Measurements from ENCODE around the gene RAB8A. TPM values are rescaled to one million over a fixed set of nuclear protein-coding genes. Genes with fewer than 3 reads are reported as not detected.

The RAB8A gene
- total RNA-seq, 4 donors from 2014 or later = 22.3 to 102 (median 67.9) TPM

DNA sequence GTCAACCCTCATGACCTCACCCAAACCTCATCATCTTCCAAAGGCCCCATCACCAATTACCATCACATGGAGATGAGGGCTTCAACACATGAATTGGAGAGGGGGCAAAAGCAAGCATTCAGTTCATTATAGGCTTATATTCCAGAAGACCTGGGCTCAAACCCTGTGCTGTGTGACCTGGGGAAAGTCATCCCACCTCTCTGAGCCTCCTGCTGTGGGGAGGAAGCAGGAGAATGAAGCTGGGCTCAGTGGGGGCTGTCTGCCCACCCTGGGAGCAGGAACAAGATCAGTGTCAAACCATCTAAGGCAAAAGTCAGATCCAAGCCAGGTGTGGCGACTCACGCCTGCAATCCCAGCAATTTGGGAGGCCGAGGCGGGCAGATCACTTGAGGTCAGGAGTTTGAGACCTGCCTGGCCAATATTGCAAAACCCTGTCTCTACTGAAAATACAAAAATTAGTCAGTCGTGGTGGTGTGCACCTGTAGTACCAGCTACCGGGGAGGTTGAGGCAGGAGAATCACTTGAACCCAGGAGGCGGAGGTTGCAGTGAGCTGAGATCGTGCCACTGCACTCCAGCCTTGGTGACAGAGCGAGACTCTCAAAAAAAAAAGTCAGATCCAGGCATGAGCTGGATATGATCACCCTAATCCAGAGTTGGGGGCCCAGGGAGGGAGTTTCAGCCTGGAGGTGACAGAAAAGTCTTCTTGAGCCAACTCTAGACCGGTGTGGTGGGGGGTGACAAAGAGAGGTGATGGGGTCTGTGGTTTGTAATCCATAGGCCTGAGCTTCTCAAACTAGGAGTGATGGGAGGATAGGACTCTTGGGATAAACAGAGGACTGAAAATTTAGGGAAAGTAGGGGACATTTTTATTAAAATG is 37.0 kb upstream of the RAB8A start:
- Histone ChIP-seq H3K4me1 (peaks cover 23 to 69% (median 50%) of the 10 kb centered on the region in 4 donors), H3K36me3 (no peaks in the 10 kb centered on the region), H3K27ac (peak overlapping the region; percentile 99 to 100 (median 100)), H3K4me3 (no peak overlapping the region), H3K9me3 (no peaks in the 10 kb centered on the region), H3K27me3 (no peaks in the 10 kb centered on the region)
- WGBS, 2 donors (ENCODE audit: low coverage in 1 of 2) = 91 to 95% methylated on average over 4 to 10 of the region's 10 CpGs
- intact Hi-C loops (cut with DNase I; ENCODE audit: low total_unique reads) = loop anchor here (5.0 kb wide), 2 partner anchors 213 to 253 kb away; no protein-coding TSS in a partner anchor
- peak; percentile 8 for DNase-seq
- TF ChIP-seq, protein P1, sequence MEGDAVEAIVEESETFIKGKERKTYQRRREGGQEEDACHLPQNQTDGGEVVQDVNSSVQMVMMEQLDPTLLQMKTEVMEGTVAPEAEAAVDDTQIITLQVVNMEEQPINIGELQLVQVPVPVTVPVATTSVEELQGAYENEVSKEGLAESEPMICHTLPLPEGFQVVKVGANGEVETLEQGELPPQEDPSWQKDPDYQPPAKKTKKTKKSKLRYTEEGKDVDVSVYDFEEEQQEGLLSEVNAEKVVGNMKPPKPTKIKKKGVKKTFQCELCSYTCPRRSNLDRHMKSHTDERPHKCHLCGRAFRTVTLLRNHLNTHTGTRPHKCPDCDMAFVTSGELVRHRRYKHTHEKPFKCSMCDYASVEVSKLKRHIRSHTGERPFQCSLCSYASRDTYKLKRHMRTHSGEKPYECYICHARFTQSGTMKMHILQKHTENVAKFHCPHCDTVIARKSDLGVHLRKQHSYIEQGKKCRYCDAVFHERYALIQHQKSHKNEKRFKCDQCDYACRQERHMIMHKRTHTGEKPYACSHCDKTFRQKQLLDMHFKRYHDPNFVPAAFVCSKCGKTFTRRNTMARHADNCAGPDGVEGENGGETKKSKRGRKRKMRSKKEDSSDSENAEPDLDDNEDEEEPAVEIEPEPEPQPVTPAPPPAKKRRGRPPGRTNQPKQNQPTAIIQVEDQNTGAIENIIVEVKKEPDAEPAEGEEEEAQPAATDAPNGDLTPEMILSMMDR (IDR thresholded peaks at IDR 0.05) = no peak
- TF ChIP-seq POLR2A (IDR thresholded peaks at IDR 0.05) (no peak), POLR2AphosphoS5 (IDR thresholded peaks at IDR 0.05) (no peak), EP300 (IDR thresholded peaks at IDR 0.05; ENCODE audit: low read depth) (no peak)
- in situ Hi-C loops (cut with MboI; ENCODE audit: low pct_ligation_motif_present in 1 of 4, low pct_unique_long_range_greater_than_20kb in 1 of 4, low sequenced_read_pairs in 3 of 4) = no loop called here

DNA sequence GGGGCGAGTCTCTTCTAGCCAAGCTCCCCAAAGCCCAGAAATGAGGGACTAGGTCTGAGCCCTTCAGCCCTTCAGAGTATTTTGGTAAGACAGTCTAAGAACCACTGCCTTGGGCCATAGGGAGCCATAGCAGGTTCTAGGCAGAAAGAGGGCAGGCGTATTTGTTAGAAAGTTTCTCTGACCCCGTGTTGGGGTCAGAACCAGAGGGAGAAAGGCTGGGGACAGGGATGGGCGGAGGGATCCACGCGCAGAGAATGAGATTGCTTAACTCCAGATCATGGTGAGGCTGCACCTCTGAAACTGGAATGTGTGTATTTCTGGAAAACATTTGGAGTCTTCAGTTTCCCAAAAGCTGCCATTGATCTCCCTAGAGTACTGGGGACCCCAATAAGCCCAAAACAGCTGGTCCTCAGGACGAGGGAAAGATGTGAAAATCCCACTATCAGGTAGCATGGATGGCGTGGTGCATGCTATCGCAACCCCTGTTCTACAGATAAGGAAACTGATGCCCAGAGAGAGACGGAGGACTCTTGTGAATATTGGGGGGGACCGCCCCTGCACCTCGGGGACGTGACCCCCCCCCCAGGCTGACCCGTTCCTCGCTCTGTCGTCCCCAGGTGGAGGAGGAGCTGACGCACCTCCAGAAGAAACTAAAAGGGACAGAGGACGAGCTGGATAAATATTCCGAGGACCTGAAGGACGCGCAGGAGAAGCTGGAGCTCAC is 36.1 kb upstream of the RAB8A start:
- no peaks in the 10 kb centered on the region for H3K27me3 ChIP-seq
- no peaks in the 10 kb centered on the region for H3K36me3 ChIP-seq
- peak overlapping the region; percentile 99 to 100 (median 100) for H3K27ac ChIP-seq
- TF ChIP-seq POLR2AphosphoS5 (IDR thresholded peaks at IDR 0.05) (peak in 1 of 3 donors; percentile 39), POLR2A (IDR thresholded peaks at IDR 0.05) (no peak), EP300 (IDR thresholded peaks at IDR 0.05; ENCODE audit: low read depth) (no peak)
- TF ChIP-seq, protein P1 (IDR thresholded peaks at IDR 0.05) = no peak
- no peaks in the 10 kb centered on the region for H3K9me3 ChIP-seq
- H3K4me3 ChIP-seq = peak overlapping the region; percentile 37 to 100 (median 84)
- intact Hi-C loops (cut with DNase I; ENCODE audit: low total_unique reads) = loop anchor here (5.0 kb wide), 1 partner anchor 212 kb away; no protein-coding TSS in a partner anchor
- H3K4me1 ChIP-seq = peaks cover 25 to 70% (median 51%) of the 10 kb centered on the region in 4 donors
- 30 to 76% methylated on average over 5 to 21 of the region's 21 CpGs for WGBS, 2 donors (ENCODE audit: low coverage in 1 of 2)
- DNase-seq = peak; percentile 33
- in situ Hi-C loops (cut with MboI; ENCODE audit: low pct_ligation_motif_present in 1 of 4, low pct_unique_long_range_greater_than_20kb in 1 of 4, low sequenced_read_pairs in 3 of 4) = no loop called here

DNA sequence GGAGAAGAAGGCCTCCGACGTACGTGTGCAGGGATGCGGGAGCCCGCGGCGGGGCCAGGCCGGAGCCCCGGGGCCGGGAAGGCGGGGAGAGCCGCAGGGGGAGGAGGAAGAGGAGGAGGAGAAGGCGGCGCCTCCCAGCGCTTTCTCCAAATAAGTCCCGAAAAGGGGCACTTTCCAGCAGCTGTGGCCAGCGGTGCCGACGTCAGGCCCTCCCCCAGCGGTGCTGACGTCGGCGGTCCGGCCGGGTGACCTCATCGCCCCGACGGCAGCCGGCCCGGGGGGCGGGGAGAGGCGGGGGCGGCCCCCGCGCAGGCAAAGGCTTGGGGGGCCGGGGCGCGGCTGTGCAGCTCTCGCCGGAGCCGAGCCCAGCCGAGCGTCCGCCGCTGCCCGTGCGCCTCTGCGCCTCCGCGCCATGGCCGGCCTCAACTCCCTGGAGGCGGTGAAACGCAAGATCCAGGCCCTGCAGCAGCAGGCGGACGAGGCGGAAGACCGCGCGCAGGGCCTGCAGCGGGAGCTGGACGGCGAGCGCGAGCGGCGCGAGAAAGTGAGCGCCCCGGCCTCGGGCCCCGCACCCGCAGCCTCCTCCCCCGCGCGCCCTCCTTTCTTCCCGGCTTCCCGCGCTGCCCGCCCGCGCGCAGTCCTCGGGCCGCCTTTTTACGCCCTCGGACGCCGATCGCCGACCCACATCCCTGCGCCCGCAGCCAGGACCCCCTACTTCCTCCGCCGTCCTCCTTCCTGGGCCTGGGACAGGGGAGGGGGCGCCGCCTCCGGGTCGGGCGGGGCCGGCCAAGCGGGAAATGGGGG is 35.3 kb upstream of the RAB8A start, which contains the start of gene TPM4:
TPM4 (plus strand) TSS at position 342 of the 804 bp plus-strand sequence; CDS start at position 413, 71 bp downstream.
- no peaks in the 10 kb centered on the region for H3K27me3 ChIP-seq
- 1% methylated on average over 90 of the region's 101 CpGs; no CpG with 5 or more reads in 1 of the 2 donors for WGBS, 2 donors (ENCODE audit: low coverage in 1 of 2)
- in situ Hi-C loops (cut with MboI; ENCODE audit: low pct_ligation_motif_present in 1 of 4, low pct_unique_long_range_greater_than_20kb in 1 of 4, low sequenced_read_pairs in 3 of 4) = no loop called here
- H3K4me3 ChIP-seq = peak within 1 kb of the TSS; percentile 82 to 100 (median 93)
- TF ChIP-seq POLR2A (IDR thresholded peaks at IDR 0.05) (peak; percentile 72), POLR2AphosphoS5 (IDR thresholded peaks at IDR 0.05) (peak; percentile 84 to 94 (median 89)), EP300 (IDR thresholded peaks at IDR 0.05; ENCODE audit: low read depth) (peak; percentile 87)
- TF ChIP-seq, protein P1 (IDR thresholded peaks at IDR 0.05) = no peak
- H3K36me3 ChIP-seq = peaks cover 0 to 1% (median 0%) of the 10 kb centered on the region in 4 donors
- no peaks in the 10 kb centered on the region for H3K9me3 ChIP-seq
- peak within 1 kb of the TSS; percentile 99 to 100 (median 100) for H3K27ac ChIP-seq
- peaks cover 24 to 69% (median 49%) of the 10 kb centered on the region in 4 donors for H3K4me1 ChIP-seq
- intact Hi-C loops (cut with DNase I; ENCODE audit: low total_unique reads) = loop anchor here (5.0 kb wide), 1 partner anchor 211 kb away; no protein-coding TSS in a partner anchor
- peak; percentile 94 for DNase-seq
